ENCODE measurements around the gene MYO1D. TPM values are rescaled to one million over a fixed set of nuclear protein-coding genes. Genes with fewer than 3 reads are reported as not detected.

Gene MYO1D
- total and polyA plus RNA-seq, 11 donors: 3.3 to 15.5 (median 8.9) TPM

- TF ChIP-seq POLR2A (IDR thresholded peaks at IDR 0.05): no peak
- TF ChIP-seq, protein P1, sequence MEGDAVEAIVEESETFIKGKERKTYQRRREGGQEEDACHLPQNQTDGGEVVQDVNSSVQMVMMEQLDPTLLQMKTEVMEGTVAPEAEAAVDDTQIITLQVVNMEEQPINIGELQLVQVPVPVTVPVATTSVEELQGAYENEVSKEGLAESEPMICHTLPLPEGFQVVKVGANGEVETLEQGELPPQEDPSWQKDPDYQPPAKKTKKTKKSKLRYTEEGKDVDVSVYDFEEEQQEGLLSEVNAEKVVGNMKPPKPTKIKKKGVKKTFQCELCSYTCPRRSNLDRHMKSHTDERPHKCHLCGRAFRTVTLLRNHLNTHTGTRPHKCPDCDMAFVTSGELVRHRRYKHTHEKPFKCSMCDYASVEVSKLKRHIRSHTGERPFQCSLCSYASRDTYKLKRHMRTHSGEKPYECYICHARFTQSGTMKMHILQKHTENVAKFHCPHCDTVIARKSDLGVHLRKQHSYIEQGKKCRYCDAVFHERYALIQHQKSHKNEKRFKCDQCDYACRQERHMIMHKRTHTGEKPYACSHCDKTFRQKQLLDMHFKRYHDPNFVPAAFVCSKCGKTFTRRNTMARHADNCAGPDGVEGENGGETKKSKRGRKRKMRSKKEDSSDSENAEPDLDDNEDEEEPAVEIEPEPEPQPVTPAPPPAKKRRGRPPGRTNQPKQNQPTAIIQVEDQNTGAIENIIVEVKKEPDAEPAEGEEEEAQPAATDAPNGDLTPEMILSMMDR (IDR thresholded peaks at IDR 0.05): no peak
- Histone ChIP-seq H3K36me3 (peaks cover 0 to 16% (median 0%) of the 10 kb centered on the region in 9 donors), H3K27me3 (no peaks in the 10 kb centered on the region), H3K27ac (no peak overlapping the region), H3K4me1 (no peaks in the 10 kb centered on the region), H3K4me3 (no peak overlapping the region), H3K9me3 (no peaks in the 10 kb centered on the region)
- DNase-seq (no peak), ATAC-seq (no peak)
- intact Hi-C loops (cut with DNase I): loop anchor here in 6 of 10 donors (5.0 to 10.0 kb wide), 5 partner anchors 92 to 974 kb away; no protein-coding TSS in a partner anchor
- WGBS, 4 donors: 87 to 91% (median 90%) methylated on average over 6 of the region's 6 CpGs
Measured at GRCh38 chr17:32780721-32781120, 96.2 kb downstream of the MYO1D start.

- Histone ChIP-seq H3K27ac (no peak overlapping the region), H3K4me1 (no peaks in the 10 kb centered on the region), H3K4me3 (no peak overlapping the region), H3K36me3 (peaks cover 0 to 16% (median 0%) of the 10 kb centered on the region in 9 donors), H3K9me3 (no peaks in the 10 kb centered on the region), H3K27me3 (no peaks in the 10 kb centered on the region)
- DNase-seq (no peak), ATAC-seq (no peak)
- intact Hi-C loops (cut with DNase I): no loop called here
- TF ChIP-seq, protein P1 (IDR thresholded peaks at IDR 0.05): no peak
- no peak for TF ChIP-seq POLR2A (IDR thresholded peaks at IDR 0.05)
Measured at GRCh38 chr17:32777922-32778321, 99.0 kb downstream of the MYO1D start.

- DNase-seq (no peak), ATAC-seq (no peak)
- Histone ChIP-seq H3K4me1 (no peaks in the 10 kb centered on the region), H3K27ac (no peak overlapping the region), H3K27me3 (no peaks in the 10 kb centered on the region), H3K36me3 (peaks cover 0 to 20% (median 0%) of the 10 kb centered on the region in 9 donors), H3K9me3 (no peaks in the 10 kb centered on the region), H3K4me3 (no peak overlapping the region)
- intact Hi-C loops (cut with DNase I): no loop called here
- WGBS, 4 donors: 95 to 97% (median 97%) methylated on average over 14 of the region's 14 CpGs
- TF ChIP-seq, protein P1 (IDR thresholded peaks at IDR 0.05): no peak
- TF ChIP-seq POLR2A (IDR thresholded peaks at IDR 0.05): no peak
Measured at GRCh38 chr17:32777436-32777835, 99.5 kb downstream of the MYO1D start.

GRCh38 chr17:32774695-32775084, 102.2 kb downstream of the MYO1D start:
- H3K27me3 ChIP-seq: no peaks in the 10 kb centered on the region
- intact Hi-C loops (cut with DNase I): no loop called here
- ATAC-seq: no peak

More at GRCh38 chr17:32774695-32775084, 102.2 kb downstream of the MYO1D start:
- no peak overlapping the region for H3K27ac ChIP-seq
- peaks cover 0 to 35% (median 0%) of the 10 kb centered on the region in 9 donors for H3K36me3 ChIP-seq
- DNase-seq: no peak
- no peaks in the 10 kb centered on the region for H3K4me1 ChIP-seq
- H3K4me3 ChIP-seq: no peak overlapping the region
- TF ChIP-seq, protein P1 (IDR thresholded peaks at IDR 0.05): no peak
- TF ChIP-seq POLR2A (IDR thresholded peaks at IDR 0.05): no peak
- 80 to 88% (median 85%) methylated on average over 2 of the region's 2 CpGs for WGBS, 4 donors
- no peaks in the 10 kb centered on the region for H3K9me3 ChIP-seq
